HG03095 (cell line): ENCODE measurements around the gene CLN6.
"Not testable (repeated sequence)": the region's sequence is repeated elsewhere in the genome, so short reads cannot be mapped to it uniquely, and the experiment has no call there.

Source experiments
- ATAC-seq: cut with Tn5 transposase; IDR thresholded peaks from one replicate; pipeline ENCODE4 v1.9.1; 2021; ENCODE audit warnings: moderate library complexity; ENCODE audit not compliant: unreplicated experiment

The CLN6 gene

GRCh38 chr15:68207176-68207935 is 22.2 kb downstream of the CLN6 start:
- no peak for ATAC-seq

GRCh38 chr15:68206711-68207151 is 22.8 kb downstream of the CLN6 start:
- ATAC-seq, result no peak

- no peak for ATAC-seq
These were observed 23.5 kb downstream of the CLN6 start for GRCh38 chr15:68205954-68206539.

GRCh38 chr15:68205558-68205944 is 24.0 kb downstream of the CLN6 start:
- no peak for ATAC-seq

GRCh38 chr15:68204776-68205557 is 24.6 kb downstream of the CLN6 start, which contains the start of gene CALML4:
CALML4 (minus strand) TSS chr15:68205332; CDS start chr15:68205247, 85 bp downstream.
- no peak for ATAC-seq

- no peak for ATAC-seq
These were observed 25.2 kb downstream of the CLN6 start for GRCh38 chr15:68204361-68204760.

- ATAC-seq, result no peak
These were observed 25.6 kb downstream of the CLN6 start for GRCh38 chr15:68203956-68204355.

- ATAC-seq, result no peak
These were observed 26.0 kb downstream of the CLN6 start for GRCh38 chr15:68203486-68203885.

- not testable (repeated sequence) for ATAC-seq
These were observed 26.5 kb downstream of the CLN6 start for GRCh38 chr15:68202994-68203393.

GRCh38 chr15:68201879-68202261 is 27.7 kb downstream of the CLN6 start:
- ATAC-seq, result no peak

- ATAC-seq, result no peak
These were observed 28.2 kb downstream of the CLN6 start for GRCh38 chr15:68201153-68201878.

GRCh38 chr15:68200016-68200861 is 29.3 kb downstream of the CLN6 start:
- no peak for ATAC-seq

GRCh38 chr15:68199340-68199739 is 30.2 kb downstream of the CLN6 start:
- no peak for ATAC-seq

- ATAC-seq, result no peak
These were observed 31.7 kb downstream of the CLN6 start for GRCh38 chr15:68197661-68198437.

GRCh38 chr15:68197170-68197492 is 32.4 kb downstream of the CLN6 start:
- ATAC-seq, result no peak

GRCh38 chr15:68196445-68197169 is 32.9 kb downstream of the CLN6 start:
- no peak for ATAC-seq

GRCh38 chr15:68195336-68196112 is 34.0 kb downstream of the CLN6 start:
- no peak for ATAC-seq

GRCh38 chr15:68192804-68193486 is 36.6 kb downstream of the CLN6 start:
- no peak for ATAC-seq
